ENCODE data around the gene AGXT2.

Gene AGXT2

GRCh38 chr5:35063414-35063813 is 15.7 kb upstream of the AGXT2 start:
- Histone ChIP-seq H3K27me3 (ENCODE audit: control insufficient read depth in 1 of 2, insufficient read depth in 1 of 2, low read length in 2 of 2) (no peaks in the 10 kb centered on the region), H3K79me1 (replicated peaks; ENCODE audit: low read length, poor library complexity, severe bottlenecking) (no peaks in the 10 kb centered on the region), H2AFZ (ENCODE audit: low read depth, low read length) (no peak overlapping the region), H3K4me3 (ENCODE audit: insufficient read depth in 1 of 2, low read depth in 1 of 2, low read length in 2 of 2) (peak overlapping the region in 1 of 2 experiments; percentile 28), H2BK15ac (ENCODE audit: low read depth, poor library complexity, severe bottlenecking) (no peak overlapping the region), H4K8ac (ENCODE audit: low read length) (no peak overlapping the region), H3K36me3 (ENCODE audit: control insufficient read depth in 1 of 2, insufficient read depth in 2 of 2, low read depth in 1 of 2, low read length in 2 of 2) (no peaks in the 10 kb centered on the region), H2BK12ac (ENCODE audit: low read length in 2 of 2) (no peak overlapping the region), H2BK120ac (ENCODE audit: low read depth, low read length) (no peak overlapping the region), H3K9ac (ENCODE audit: low read length) (peak overlapping the region; percentile 57), H3K4me2 (ENCODE audit: low read length, poor library complexity, severe bottlenecking) (no peak overlapping the region), H3K27ac (ENCODE audit: low read length, poor library complexity, severe bottlenecking) (no peak overlapping the region), H2BK5ac (ENCODE audit: low read depth, low read length, poor library complexity, severe bottlenecking) (no peak overlapping the region), H3K4me1 (ENCODE audit: control insufficient read depth, insufficient read depth, low read depth, low read length) (no peaks in the 10 kb centered on the region), H4K91ac (ENCODE audit: low read length) (no peak overlapping the region), H3K18ac (ENCODE audit: low read depth in 1 of 2, low read length in 2 of 2) (no peak overlapping the region), H3K23ac (ENCODE audit: low read length in 2 of 2) (no peak overlapping the region), H2AK5ac (ENCODE audit: low read length, severe bottlenecking) (no peak overlapping the region), H3K14ac (ENCODE audit: low read length in 2 of 2) (no peak overlapping the region), H3K9me3 (ENCODE audit: control insufficient read depth, low read length) (no peaks in the 10 kb centered on the region), H3K4ac (ENCODE audit: low read depth in 1 of 2, low read length in 2 of 2) (no peak overlapping the region)
- 92% methylated on average over 4 of the region's 4 CpGs for WGBS
- DNase-seq = no peak

DNA sequence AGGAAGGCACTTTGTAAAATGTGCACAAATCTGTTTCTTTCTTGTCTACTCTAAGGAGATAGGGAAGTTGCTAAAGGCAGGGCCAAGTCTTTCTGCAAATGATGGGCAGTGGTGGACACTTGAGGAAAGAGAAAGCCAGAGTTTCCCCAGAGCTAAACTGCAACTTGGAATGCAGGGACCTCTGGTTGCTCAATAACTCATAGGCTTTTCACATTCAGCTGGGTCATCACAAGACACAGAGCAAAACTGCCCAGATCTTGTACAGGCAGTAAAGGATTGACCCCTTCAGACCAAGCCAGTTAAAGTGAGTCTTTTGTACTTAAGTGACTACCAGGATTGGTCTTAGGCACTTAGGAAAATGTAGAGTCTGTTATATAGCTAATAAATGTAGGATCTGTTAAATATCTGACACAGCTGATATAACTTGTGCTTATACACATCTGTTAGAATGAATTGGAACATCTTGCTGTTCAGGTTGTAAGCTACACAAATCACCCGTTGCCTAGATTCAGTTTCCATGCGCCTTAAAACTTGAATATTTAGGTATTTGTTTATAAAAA is 13.5 kb upstream of the AGXT2 start:
- Histone ChIP-seq H2BK5ac (ENCODE audit: low read depth, low read length, poor library complexity, severe bottlenecking) (no peak overlapping the region), H3K4ac (ENCODE audit: low read depth in 1 of 2, low read length in 2 of 2) (no peak overlapping the region), H3K27ac (ENCODE audit: low read length, poor library complexity, severe bottlenecking) (no peak overlapping the region), H3K9ac (ENCODE audit: low read length) (peak overlapping the region; percentile 56), H3K79me1 (replicated peaks; ENCODE audit: low read length, poor library complexity, severe bottlenecking) (no peaks in the 10 kb centered on the region), H3K4me2 (ENCODE audit: low read length, poor library complexity, severe bottlenecking) (no peak overlapping the region), H3K27me3 (ENCODE audit: control insufficient read depth in 1 of 2, insufficient read depth in 1 of 2, low read length in 2 of 2) (no peaks in the 10 kb centered on the region), H3K14ac (ENCODE audit: low read length in 2 of 2) (no peak overlapping the region), H3K18ac (ENCODE audit: low read depth in 1 of 2, low read length in 2 of 2) (no peak overlapping the region), H3K9me3 (ENCODE audit: control insufficient read depth, low read length) (no peaks in the 10 kb centered on the region), H2BK15ac (ENCODE audit: low read depth, poor library complexity, severe bottlenecking) (no peak overlapping the region), H3K36me3 (ENCODE audit: control insufficient read depth in 1 of 2, insufficient read depth in 2 of 2, low read depth in 1 of 2, low read length in 2 of 2) (no peaks in the 10 kb centered on the region), H4K8ac (ENCODE audit: low read length) (no peak overlapping the region), H2AK5ac (ENCODE audit: low read length, severe bottlenecking) (no peak overlapping the region), H4K91ac (ENCODE audit: low read length) (no peak overlapping the region), H3K4me1 (ENCODE audit: control insufficient read depth, insufficient read depth, low read depth, low read length) (no peaks in the 10 kb centered on the region), H2BK12ac (ENCODE audit: low read length in 2 of 2) (no peak overlapping the region), H3K23ac (ENCODE audit: low read length in 2 of 2) (no peak overlapping the region), H2AFZ (ENCODE audit: low read depth, low read length) (no peak overlapping the region), H2BK120ac (ENCODE audit: low read depth, low read length) (no peak overlapping the region), H3K4me3 (ENCODE audit: insufficient read depth in 1 of 2, low read depth in 1 of 2, low read length in 2 of 2) (no peak overlapping the region)
- peak; percentile 69 for DNase-seq
- WGBS = no CpG with 5 or more reads among the region's 2 CpGs

DNA sequence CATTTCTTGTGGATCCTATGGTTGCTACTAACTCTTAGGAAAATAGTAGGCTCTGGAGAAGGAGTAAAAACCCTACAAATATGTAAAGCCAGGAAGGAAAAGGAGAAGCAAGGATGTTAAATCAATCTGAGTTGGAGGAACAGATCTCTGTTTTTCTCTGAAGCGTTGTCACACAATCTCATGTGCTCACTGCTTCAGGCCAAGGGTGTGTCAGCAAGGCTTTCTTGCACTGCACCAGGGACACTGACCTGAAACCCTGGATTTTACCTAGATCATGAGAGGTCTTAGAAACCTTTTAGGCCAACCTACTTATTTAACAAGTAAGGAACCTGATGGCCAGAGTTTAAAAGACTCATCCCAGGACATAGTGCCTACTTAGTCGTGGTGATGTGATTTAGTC is 12.5 kb upstream of the AGXT2 start:
- H4K91ac ChIP-seq (ENCODE audit: low read length) = no peak overlapping the region
- 93% methylated on average over 2 of the region's 2 CpGs for WGBS
- H3K27ac ChIP-seq (ENCODE audit: low read length, poor library complexity, severe bottlenecking) = no peak overlapping the region
- no peak overlapping the region for H3K4ac ChIP-seq (ENCODE audit: low read depth in 1 of 2, low read length in 2 of 2)
- no peaks in the 10 kb centered on the region for H3K9me3 ChIP-seq (ENCODE audit: control insufficient read depth, low read length)
- H2BK12ac ChIP-seq (ENCODE audit: low read length in 2 of 2) = no peak overlapping the region
- peaks cover 0 to 4% of the 10 kb centered on the region in 2 experiments for H3K27me3 ChIP-seq (ENCODE audit: control insufficient read depth in 1 of 2, insufficient read depth in 1 of 2, low read length in 2 of 2)
- H4K8ac ChIP-seq (ENCODE audit: low read length) = no peak overlapping the region
- H3K23ac ChIP-seq (ENCODE audit: low read length in 2 of 2) = no peak overlapping the region
- no peak overlapping the region for H3K4me3 ChIP-seq (ENCODE audit: insufficient read depth in 1 of 2, low read depth in 1 of 2, low read length in 2 of 2)
- no peak overlapping the region for H3K9ac ChIP-seq (ENCODE audit: low read length)
- H3K18ac ChIP-seq (ENCODE audit: low read depth in 1 of 2, low read length in 2 of 2) = no peak overlapping the region
- no peaks in the 10 kb centered on the region for H3K4me1 ChIP-seq (ENCODE audit: control insufficient read depth, insufficient read depth, low read depth, low read length)
- H2BK15ac ChIP-seq (ENCODE audit: low read depth, poor library complexity, severe bottlenecking) = no peak overlapping the region
- H3K14ac ChIP-seq (ENCODE audit: low read length in 2 of 2) = no peak overlapping the region
- no peak for DNase-seq
- no peak overlapping the region for H2AFZ ChIP-seq (ENCODE audit: low read depth, low read length)
- H2AK5ac ChIP-seq (ENCODE audit: low read length, severe bottlenecking) = no peak overlapping the region
- H3K36me3 ChIP-seq (ENCODE audit: control insufficient read depth in 1 of 2, insufficient read depth in 2 of 2, low read depth in 1 of 2, low read length in 2 of 2) = no peaks in the 10 kb centered on the region
- H3K79me1 ChIP-seq (replicated peaks; ENCODE audit: low read length, poor library complexity, severe bottlenecking) = no peaks in the 10 kb centered on the region
- no peak overlapping the region for H2BK5ac ChIP-seq (ENCODE audit: low read depth, low read length, poor library complexity, severe bottlenecking)
- no peak overlapping the region for H2BK120ac ChIP-seq (ENCODE audit: low read depth, low read length)
- H3K4me2 ChIP-seq (ENCODE audit: low read length, poor library complexity, severe bottlenecking) = no peak overlapping the region

GRCh38 chr5:35059251-35059650 is 11.5 kb upstream of the AGXT2 start:
- H3K27ac ChIP-seq (ENCODE audit: low read length, poor library complexity, severe bottlenecking) = no peak overlapping the region
- no peak overlapping the region for H4K8ac ChIP-seq (ENCODE audit: low read length)

More at GRCh38 chr5:35059251-35059650, 11.5 kb upstream of the AGXT2 start:
- Histone ChIP-seq H3K9ac (ENCODE audit: low read length) (no peak overlapping the region), H3K4ac (ENCODE audit: low read depth in 1 of 2, low read length in 2 of 2) (no peak overlapping the region), H3K23ac (ENCODE audit: low read length in 2 of 2) (no peak overlapping the region), H3K36me3 (ENCODE audit: control insufficient read depth in 1 of 2, insufficient read depth in 2 of 2, low read depth in 1 of 2, low read length in 2 of 2) (no peaks in the 10 kb centered on the region), H3K27me3 (ENCODE audit: control insufficient read depth in 1 of 2, insufficient read depth in 1 of 2, low read length in 2 of 2) (peaks cover 0 to 4% of the 10 kb centered on the region in 2 experiments), H3K4me1 (ENCODE audit: control insufficient read depth, insufficient read depth, low read depth, low read length) (no peaks in the 10 kb centered on the region), H2BK120ac (ENCODE audit: low read depth, low read length) (no peak overlapping the region), H3K4me2 (ENCODE audit: low read length, poor library complexity, severe bottlenecking) (no peak overlapping the region), H2AFZ (ENCODE audit: low read depth, low read length) (no peak overlapping the region), H3K18ac (ENCODE audit: low read depth in 1 of 2, low read length in 2 of 2) (no peak overlapping the region), H3K9me3 (ENCODE audit: control insufficient read depth, low read length) (no peaks in the 10 kb centered on the region), H3K4me3 (ENCODE audit: insufficient read depth in 1 of 2, low read depth in 1 of 2, low read length in 2 of 2) (no peak overlapping the region), H2BK15ac (ENCODE audit: low read depth, poor library complexity, severe bottlenecking) (no peak overlapping the region), H3K14ac (ENCODE audit: low read length in 2 of 2) (no peak overlapping the region), H3K79me1 (replicated peaks; ENCODE audit: low read length, poor library complexity, severe bottlenecking) (no peaks in the 10 kb centered on the region), H2BK5ac (ENCODE audit: low read depth, low read length, poor library complexity, severe bottlenecking) (no peak overlapping the region), H2AK5ac (ENCODE audit: low read length, severe bottlenecking) (no peak overlapping the region), H2BK12ac (ENCODE audit: low read length in 2 of 2) (no peak overlapping the region), H4K91ac (ENCODE audit: low read length) (no peak overlapping the region)
- DNase-seq = no peak
